ENCODE data around the gene MS4A8.

DNA sequence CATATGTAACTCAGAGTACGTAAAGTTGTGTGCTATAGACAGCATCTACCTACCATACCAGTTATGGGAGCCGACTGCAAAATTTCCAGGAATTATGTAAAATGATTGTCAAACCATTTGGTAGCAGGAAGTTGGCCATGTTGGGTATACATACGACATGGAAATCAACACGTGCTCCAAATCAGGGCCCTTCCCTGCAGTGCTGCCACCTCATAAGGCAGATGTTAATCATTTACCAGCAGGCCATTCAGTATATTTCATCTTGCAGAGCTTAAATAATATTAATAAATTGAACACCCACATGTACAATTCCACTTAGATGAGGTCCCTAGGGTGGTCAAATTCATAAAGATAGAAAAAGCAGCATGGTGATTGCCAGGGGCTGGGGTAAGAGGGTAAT, 34.9 kb downstream of the MS4A8 start:
- TF ChIP-seq CTCF (IDR thresholded peaks at IDR 0.05) (no peak), POLR2A (IDR thresholded peaks at IDR 0.05) (no peak)

Measured in uterus (tissue), 2 donors.